Activated naive CD8-positive, alpha-beta T cell treated with anti-CD3 and anti-CD28 coated beads, Interleukin-2, amount 50 U/mL, for 16 hours (primary cell): Measurements from ENCODE around the gene CADM1.

ENCODE experiments used
- DNase-seq: peaks from one replicate; pipeline ENCODE4 v3.0.0-alpha.2; 2020; ENCODE audit warnings: low read depth, low spot score

The CADM1 gene

GRCh38 chr11:115360186-115360824 is 143.9 kb downstream of the CADM1 start:
- DNase-seq: no peak

DNA sequence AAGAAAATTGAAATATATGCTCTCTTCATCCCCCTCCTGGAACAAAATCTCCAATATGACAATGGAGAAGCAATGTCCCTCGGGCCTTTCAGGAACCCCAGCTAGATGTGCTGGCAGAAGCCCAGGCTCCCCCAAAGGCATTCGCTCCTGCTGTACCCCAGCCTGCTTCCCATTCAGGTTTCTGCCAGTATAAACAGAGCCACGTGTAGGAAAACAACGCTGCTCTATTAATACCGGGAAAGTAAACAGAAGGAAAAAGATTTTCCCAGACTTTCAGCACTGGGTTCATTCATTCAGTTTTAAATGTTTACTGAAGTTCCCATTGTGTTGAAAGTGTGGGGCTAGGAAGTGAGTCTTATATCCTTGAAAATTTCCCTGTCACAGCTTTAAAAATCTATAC is 147.1 kb downstream of the CADM1 start:
- no peak for DNase-seq

- DNase-seq: no peak
Observed at GRCh38 chr11:115352805-115353485, 151.3 kb downstream of the CADM1 start.

- no peak for DNase-seq
Observed at GRCh38 chr11:115349335-115350017, 154.7 kb downstream of the CADM1 start.

GRCh38 chr11:115348416-115348815 is 155.8 kb downstream of the CADM1 start:
- no peak for DNase-seq

DNA sequence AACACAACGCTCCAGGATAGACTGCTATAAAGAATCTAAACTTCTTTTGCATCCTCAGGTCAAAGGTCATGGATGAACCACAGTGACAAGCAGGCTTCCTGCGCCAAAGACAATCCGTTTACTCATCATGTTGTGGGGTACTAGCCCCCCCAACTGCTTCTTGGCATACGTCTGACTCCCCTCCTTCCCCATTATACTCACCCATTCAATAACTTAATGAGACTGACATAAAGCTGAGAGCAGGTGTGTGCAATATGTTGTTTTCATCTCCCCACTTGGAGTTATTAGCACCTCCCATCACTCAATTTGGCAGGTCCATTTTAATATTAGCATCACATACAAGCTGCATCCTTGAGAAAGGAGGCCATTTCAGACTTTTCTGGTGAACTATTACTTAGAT is 157.1 kb downstream of the CADM1 start:
- no peak for DNase-seq

DNA sequence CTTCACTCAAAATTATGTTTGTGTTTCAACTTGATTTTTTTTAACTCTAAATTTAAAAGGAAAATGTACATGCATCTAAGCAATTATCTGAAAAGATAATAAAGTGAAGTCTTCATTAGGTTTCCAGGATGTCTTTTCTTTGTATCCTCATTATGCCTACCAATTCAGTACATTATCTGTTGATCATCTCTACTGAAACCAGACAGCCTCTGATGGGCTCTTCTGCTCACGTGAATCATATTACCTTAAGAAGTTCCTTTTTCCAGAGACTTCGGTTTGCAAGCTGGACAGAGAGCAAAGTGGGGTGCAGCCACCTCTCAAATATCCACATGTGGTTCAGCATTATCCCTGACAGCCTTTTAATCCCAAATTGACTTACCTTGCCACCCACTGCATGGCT is 158.4 kb downstream of the CADM1 start:
- DNase-seq: no peak

- no peak for DNase-seq
Observed at GRCh38 chr11:115345361-115345760, 158.9 kb downstream of the CADM1 start.

DNA sequence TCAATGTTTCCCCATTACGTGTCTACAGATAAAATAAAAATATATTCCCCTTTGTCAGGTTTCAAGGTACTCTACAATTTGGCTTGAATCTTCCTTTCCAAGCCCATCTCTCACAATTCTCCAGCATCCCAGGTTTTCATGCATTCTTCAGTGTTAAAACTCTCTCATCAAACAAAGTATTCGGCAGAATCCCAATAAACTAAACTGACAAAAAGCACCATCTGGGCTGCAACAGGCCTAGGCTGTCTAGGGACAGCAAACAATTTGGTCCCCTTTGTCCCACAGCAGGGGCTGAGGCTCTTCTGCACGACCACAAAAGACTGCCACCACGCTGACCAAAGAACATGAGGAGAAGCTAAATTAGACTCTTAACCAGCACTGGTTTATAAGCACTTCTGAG is 159.4 kb downstream of the CADM1 start:
- DNase-seq: no peak

DNA sequence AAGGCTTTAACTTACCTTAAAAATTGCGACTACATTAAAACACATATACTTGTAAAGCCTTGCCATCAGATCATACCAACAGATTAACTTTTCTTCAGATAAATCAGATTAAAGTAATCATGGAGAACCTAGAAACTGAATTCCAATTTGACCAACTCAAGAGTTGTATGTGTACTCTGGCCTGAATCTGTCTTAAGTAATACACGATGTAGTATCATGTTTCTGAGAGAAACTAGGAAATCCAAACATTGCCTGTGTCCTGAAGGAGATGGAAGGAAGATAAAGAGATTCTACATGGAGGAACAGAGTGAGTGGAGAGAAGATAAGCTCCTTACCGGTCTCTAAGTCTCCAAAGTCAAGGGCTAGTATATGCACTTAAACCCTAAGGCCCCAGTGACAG is 162.1 kb downstream of the CADM1 start:
- no peak for DNase-seq

DNA sequence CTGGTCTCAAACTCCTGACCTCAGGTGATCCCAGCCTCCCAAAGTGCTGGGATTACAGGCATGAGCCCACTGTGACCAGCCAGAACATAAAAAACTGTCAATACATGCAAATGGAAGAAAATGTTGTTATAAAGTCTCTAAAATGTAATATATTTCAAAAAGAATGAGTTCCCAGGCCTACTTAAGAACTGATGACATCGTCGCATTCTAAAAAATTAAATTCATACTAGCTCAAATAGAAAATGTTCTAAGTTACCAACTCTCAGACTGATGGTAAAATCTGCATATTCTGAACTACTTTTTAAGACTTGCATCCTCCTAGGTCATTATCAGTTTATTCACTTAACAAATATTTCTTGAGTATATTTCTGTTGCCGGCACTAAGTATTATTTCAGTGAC is 163.3 kb downstream of the CADM1 start:
- no peak for DNase-seq

DNA sequence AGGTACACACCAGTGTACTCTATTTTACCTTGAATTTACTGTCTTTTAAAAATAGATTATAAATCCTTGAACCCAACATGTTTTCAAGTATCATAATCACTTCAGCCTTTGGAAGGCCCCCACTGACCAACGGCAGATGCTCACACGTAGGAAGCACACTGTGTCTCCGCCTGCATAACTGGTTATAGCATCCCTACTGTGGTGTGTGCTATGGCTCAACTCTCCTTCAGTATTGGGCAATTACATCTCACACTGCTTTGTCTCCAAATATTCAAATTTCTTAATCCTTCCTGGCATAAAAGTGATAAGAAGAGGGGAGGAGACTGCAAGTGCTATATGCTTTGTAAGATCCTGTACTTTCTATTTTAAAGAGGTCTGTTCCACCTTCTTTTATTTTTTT is 165.7 kb downstream of the CADM1 start:
- no peak for DNase-seq

- no peak for DNase-seq
Observed at GRCh38 chr11:115334932-115335788, 169.1 kb downstream of the CADM1 start.

DNA sequence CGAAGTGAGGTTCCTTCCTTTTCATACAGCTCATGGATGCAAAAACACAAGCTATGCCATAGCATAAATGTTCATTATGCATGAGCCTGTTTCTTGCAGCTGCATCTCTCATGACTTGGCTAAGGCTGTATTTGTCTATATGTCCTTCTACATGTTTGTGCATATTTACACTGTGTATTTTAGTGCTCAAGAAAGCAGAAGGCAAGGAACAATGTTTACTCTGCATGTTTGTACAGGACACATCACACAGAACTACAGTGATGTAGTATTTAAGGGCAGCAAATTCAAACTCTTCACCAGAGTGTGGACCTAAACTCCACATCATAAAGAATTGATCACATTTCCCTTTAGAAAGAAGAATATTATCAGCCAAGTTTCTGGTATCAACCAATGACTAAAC is 170.3 kb downstream of the CADM1 start:
- DNase-seq: no peak

DNA sequence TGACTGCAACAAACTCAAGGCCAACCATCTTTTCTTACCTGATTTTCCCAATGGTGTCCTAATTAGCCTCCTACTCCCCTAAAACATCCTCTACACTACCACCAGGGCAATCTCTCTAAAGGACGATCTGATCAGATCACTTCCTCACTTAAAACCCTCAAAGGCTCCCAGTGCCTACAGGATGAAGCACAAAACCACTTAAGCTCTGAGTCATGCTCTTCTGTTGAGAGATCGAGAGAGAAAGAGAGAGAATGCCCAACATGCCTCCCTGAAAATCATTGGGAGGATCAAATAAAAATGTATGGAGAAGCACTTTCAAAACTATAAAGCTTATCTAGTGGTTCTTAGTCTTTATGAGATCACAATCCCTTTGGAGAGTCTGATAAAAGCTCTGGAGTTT is 171.1 kb downstream of the CADM1 start:
- no peak for DNase-seq

GRCh38 chr11:115330684-115331482 is 173.3 kb downstream of the CADM1 start:
- no peak for DNase-seq

- DNase-seq: no peak
Observed at GRCh38 chr11:115326526-115326925, 177.7 kb downstream of the CADM1 start.

- no peak for DNase-seq
Observed at GRCh38 chr11:115325523-115325922, 178.7 kb downstream of the CADM1 start.

DNA sequence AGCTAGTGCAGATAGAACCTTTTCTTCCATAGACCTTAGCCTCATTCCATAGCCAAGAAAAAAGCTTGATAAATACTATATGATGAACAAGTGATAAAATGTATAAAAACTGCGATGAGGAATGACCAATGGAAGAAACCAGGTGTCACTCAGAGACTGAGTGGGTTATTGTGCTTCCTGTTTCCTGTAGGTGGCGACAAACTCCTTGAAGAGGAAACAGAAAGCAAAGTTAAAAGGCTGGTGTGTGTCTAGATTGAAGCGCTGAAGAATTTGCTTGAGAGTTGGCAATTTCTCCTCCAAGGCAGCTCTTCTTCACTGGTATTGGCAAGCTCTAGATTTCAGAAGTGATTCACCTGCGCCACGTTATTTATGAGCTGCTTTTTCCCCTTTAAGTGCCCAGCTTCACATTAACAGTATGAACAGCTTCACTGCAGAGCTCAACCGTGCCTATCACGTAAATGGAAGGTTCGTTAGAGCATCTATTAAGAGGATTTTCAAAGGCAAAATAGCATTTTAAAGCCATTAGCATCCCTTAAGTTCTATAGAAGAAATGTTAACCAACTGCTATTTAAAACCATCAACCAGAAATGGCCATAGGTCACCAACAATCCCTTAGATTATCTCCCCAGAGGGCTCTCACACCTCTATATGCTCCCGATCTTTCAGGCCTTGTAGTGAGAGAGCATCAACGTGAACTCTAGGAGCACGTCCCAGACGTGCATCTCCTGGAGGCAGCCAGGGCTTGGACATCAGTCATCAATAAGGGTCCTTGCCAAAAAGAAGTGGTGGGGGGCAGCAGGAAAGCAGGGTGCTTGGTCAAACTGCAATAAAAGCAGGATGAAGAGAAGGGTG is 179.4 kb downstream of the CADM1 start:
- DNase-seq: no peak

DNA sequence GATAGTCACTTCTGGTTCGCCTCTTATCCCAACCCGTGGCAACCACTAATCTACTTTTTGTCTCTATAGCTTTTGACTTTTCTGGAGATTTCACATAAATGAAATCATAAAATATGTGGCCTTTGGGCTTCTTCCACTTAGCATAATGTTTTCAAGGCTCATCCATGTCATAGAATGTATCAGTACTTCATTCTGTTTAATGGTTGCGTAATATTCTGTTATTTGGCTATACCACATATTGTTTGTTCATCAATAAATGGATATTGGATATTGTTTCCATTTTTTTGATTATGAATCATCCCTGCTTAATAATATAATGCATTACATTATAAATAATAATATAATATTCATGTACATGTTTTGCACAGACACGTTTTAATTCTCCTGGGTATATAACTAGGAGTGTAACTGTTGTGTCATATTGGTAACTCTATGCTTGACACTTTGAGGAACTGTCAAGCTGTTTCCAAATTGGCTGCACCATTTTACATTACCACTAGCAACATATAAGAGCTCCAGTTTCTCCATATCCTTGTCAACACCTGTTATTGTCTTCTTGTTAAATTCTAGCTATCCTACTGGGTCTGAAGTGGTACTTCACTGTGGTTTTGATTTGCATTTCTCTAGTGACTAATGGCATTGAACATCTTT is 181.5 kb downstream of the CADM1 start:
- no peak for DNase-seq
